CD4-positive, alpha-beta T cell treated with Interleukin-17A for 4 hours (primary cell): ENCODE measurements around the gene CLDN7.

ENCODE experiments used
- DNase-seq: peaks from one replicate; pipeline ENCODE4 v3.0.0-alpha.2; 2020; ENCODE audit warnings: mixed read lengths

Gene CLDN7

GRCh38 chr17:7284911-7285310 lies 22.6 kb upstream of the CLDN7 start:
- DNase-seq: no peak

- no peak for DNase-seq
Measured at GRCh38 chr17:7283471-7284216, 21.4 kb upstream of the CLDN7 start.

GRCh38 chr17:7282752-7283321 lies 20.6 kb upstream of the CLDN7 start:
- DNase-seq: no peak

GRCh38 chr17:7281953-7282751 lies 19.9 kb upstream of the CLDN7 start:
- DNase-seq: peak; percentile 19

- DNase-seq: peak; percentile 90
Measured at GRCh38 chr17:7281074-7281952, 19.0 kb upstream of the CLDN7 start, which contains the start of gene SLC2A4. SLC2A4 (plus strand) TSS chr17:7281718; CDS start chr17:7281935, 217 bp downstream.

- peak; percentile 86 for DNase-seq
Measured at GRCh38 chr17:7280519-7281073, 18.3 kb upstream of the CLDN7 start.

- no peak for DNase-seq
Measured at GRCh38 chr17:7279448-7279847, 17.2 kb upstream of the CLDN7 start.

GRCh38 chr17:7266784-7267183 lies 4.5 kb upstream of the CLDN7 start:
- no peak for DNase-seq

- no peak for DNase-seq
Measured at GRCh38 chr17:7263801-7264078, 1.5 kb upstream of the CLDN7 start.

- DNase-seq: peak; percentile 19
Measured at GRCh38 chr17:7262935-7263800, 890 bp upstream of the CLDN7 start.

GRCh38 chr17:7261379-7262191 lies 693 bp downstream of the CLDN7 start:
- DNase-seq: peak; percentile 46

GRCh38 chr17:7260651-7261378 lies 1.5 kb downstream of the CLDN7 start:
- DNase-seq: peak; percentile 59

GRCh38 chr17:7260151-7260550 lies 2.1 kb downstream of the CLDN7 start:
- DNase-seq: no peak

GRCh38 chr17:7259555-7259889 lies 2.8 kb downstream of the CLDN7 start:
- DNase-seq: no peak

- DNase-seq: no peak
Measured at GRCh38 chr17:7258731-7259554, 3.3 kb downstream of the CLDN7 start.

GRCh38 chr17:7256766-7257456 lies 5.4 kb downstream of the CLDN7 start:
- no peak for DNase-seq

- no peak for DNase-seq
Measured at GRCh38 chr17:7254511-7254910, 7.8 kb downstream of the CLDN7 start.

GRCh38 chr17:7253082-7253481 lies 9.2 kb downstream of the CLDN7 start:
- no peak for DNase-seq
